PC-3 (cell line): ENCODE results near the gene ADAMTSL3.
"Not testable (repeated sequence)": the region's sequence is repeated elsewhere in the genome, so short reads cannot be mapped to it uniquely, and the experiment has no call there.

ENCODE experiments used
- EZH2 ChIP-seq: fragments of 300-600 bp; sonication (generic); IDR thresholded peaks from one replicate; pipeline ENCODE4 v1.6.1; 2017; ENCODE audit warnings: antibody characterized with exemption, mild to moderate bottlenecking, low read length; ENCODE audit not compliant: unreplicated experiment
- EZH2phosphoT487 ChIP-seq: fragments of 300-600 bp; sonication (generic); IDR thresholded peaks from 2 replicates; pipeline ENCODE4 v1.6.1; 2018; ENCODE audit warnings: mild to moderate bottlenecking, antibody characterized with exemption, low read length, borderline replicate concordance
- TF ChIP-seq, protein P1 (sequence below): fragments of 300-600 bp; sonication (generic); conservative IDR thresholded peaks from 2 replicates; pipeline ENCODE4 v1.5.1; 2017; ENCODE audit warnings: antibody characterized with exemption, low read depth, mild to moderate bottlenecking, low read length

GRCh38 chr15:84063674-84064073, 409.8 kb downstream of the ADAMTSL3 start:
- TF ChIP-seq, protein P1, sequence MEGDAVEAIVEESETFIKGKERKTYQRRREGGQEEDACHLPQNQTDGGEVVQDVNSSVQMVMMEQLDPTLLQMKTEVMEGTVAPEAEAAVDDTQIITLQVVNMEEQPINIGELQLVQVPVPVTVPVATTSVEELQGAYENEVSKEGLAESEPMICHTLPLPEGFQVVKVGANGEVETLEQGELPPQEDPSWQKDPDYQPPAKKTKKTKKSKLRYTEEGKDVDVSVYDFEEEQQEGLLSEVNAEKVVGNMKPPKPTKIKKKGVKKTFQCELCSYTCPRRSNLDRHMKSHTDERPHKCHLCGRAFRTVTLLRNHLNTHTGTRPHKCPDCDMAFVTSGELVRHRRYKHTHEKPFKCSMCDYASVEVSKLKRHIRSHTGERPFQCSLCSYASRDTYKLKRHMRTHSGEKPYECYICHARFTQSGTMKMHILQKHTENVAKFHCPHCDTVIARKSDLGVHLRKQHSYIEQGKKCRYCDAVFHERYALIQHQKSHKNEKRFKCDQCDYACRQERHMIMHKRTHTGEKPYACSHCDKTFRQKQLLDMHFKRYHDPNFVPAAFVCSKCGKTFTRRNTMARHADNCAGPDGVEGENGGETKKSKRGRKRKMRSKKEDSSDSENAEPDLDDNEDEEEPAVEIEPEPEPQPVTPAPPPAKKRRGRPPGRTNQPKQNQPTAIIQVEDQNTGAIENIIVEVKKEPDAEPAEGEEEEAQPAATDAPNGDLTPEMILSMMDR, result not testable (repeated sequence)
- not testable (repeated sequence) for TF ChIP-seq EZH2, EZH2phosphoT487
